NAMALWA (cell line): ENCODE measurements around the gene DCST1.

Source experiments
- DNase-seq: peaks from one replicate; pipeline ENCODE4 v3.0.0-alpha.2; 2015; ENCODE audit warnings: low spot score

Gene DCST1

GRCh38 chr1:155035936-155036335 lies 2.3 kb downstream of the DCST1 start:
- DNase-seq, result no peak

- no peak for DNase-seq
These were observed 3.4 kb downstream of the DCST1 start for GRCh38 chr1:155037043-155037442.

- DNase-seq, result no peak
These were observed 4.3 kb downstream of the DCST1 start for GRCh38 chr1:155037851-155038441.

DNA sequence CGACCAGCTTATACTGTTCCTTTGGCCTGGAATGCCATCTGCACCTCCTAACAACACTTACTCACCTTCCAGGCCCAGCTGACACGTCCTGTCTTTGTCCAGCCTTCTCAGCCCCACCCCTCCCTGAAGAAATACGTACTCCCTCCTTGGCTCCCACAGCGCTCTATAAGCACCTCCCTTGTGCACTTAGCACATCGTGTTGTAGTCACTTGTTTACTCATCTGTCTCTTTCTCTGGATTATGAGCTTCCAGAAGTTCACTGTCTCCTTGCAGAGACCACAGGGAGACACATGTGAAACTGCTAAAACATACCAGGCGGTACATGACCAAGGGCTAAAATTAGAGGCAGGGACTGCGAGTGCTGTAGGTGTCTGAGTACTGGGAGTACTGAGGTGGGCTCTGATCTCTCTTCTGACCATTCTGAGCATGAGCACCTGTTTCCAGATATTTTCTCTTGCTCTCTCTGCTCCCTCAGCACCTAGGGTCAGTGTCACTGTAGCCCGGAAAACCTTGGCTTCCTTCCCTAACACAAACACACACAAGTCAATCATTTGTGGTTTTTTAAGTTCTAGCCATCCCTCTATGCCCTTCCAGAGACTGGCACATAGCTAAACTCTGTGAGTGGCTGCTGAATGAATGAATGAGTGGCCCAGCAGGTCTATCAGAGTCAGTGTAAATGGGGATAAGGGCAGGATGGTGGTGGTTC lies 5.1 kb downstream of the DCST1 start:
- DNase-seq, result no peak

GRCh38 chr1:155039308-155039669 lies 5.7 kb downstream of the DCST1 start:
- DNase-seq, result no peak

DNA sequence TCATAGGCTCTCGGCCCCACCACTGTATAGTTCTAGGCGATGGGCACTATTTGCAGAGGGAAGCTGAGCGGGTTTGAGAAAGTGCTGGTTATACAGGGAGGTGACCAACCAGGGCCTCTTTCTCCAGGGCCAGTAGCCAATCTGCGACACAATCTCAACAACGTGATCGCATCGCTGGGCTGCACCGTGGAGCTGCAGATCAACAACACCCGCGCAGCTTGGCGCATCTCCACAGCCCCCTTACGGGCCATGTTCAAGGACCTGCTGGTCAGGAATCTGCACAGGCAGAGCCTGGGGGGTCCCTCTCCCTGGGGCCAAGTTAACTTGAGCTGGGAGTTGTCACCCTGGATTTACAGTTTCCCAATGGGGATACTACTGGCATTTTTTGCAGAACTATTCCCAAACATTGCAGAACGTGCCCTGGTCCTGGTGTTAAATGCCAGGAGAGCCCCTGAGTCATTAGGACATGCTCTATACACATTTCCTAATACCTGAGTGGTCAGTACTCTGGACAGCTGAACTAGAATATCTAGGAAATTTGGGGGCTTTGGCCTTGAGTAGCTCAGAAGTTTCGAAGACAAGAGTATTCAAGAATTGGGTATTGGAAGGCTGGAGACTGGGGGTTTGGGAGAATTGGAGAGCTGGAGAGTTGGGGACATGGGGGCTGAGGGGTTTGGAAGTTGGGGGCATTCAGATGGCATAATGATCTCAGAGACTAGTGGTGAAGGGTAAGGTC lies 6.9 kb downstream of the DCST1 start:
- no peak for DNase-seq

- no peak for DNase-seq
These were observed 9.2 kb downstream of the DCST1 start for GRCh38 chr1:155042789-155043188.

DNA sequence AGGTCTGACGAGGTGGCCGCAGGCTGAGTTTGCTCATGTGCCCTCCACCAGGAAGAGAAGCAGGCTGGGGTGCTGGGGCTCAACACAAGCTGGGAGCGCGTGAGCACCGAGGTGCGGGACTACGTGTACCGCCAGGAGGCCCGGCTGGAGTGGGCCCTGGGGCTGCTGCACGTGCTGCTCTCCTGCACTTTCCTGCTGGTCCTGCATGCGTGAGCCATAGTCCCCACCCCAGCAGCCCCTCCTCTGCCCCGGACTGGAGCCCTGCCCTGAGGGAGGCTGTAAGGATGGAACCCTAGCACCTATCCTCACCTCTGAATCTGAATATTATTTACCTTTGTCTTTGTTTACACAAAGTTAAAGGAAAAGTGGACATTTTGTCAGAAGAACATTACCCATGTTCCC lies 9.7 kb downstream of the DCST1 start:
- no peak for DNase-seq

GRCh38 chr1:155043793-155044192 lies 10.2 kb downstream of the DCST1 start:
- no peak for DNase-seq

DNA sequence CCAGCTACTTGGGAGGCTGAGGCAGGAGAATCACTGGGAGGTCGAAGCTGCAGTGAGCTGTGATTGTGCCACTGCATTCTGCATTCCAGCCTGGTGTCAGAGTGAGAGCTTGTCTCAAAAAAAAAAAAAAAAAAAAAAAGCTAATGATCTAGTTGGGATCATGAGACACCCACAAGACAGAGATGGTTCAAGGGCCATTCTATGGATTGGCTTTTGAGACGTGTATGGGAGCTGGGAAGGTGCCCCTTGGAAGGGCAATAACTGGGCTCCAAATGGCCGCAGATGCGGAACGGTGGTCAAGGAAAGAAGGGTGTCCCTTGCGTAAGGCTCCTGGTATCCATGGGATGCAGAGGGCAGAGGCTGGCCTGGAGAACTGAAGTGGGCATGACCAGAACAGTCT lies 10.7 kb downstream of the DCST1 start:
- no peak for DNase-seq

GRCh38 chr1:155044812-155045657 lies 11.4 kb downstream of the DCST1 start:
- DNase-seq, result peak; percentile 89

DNA sequence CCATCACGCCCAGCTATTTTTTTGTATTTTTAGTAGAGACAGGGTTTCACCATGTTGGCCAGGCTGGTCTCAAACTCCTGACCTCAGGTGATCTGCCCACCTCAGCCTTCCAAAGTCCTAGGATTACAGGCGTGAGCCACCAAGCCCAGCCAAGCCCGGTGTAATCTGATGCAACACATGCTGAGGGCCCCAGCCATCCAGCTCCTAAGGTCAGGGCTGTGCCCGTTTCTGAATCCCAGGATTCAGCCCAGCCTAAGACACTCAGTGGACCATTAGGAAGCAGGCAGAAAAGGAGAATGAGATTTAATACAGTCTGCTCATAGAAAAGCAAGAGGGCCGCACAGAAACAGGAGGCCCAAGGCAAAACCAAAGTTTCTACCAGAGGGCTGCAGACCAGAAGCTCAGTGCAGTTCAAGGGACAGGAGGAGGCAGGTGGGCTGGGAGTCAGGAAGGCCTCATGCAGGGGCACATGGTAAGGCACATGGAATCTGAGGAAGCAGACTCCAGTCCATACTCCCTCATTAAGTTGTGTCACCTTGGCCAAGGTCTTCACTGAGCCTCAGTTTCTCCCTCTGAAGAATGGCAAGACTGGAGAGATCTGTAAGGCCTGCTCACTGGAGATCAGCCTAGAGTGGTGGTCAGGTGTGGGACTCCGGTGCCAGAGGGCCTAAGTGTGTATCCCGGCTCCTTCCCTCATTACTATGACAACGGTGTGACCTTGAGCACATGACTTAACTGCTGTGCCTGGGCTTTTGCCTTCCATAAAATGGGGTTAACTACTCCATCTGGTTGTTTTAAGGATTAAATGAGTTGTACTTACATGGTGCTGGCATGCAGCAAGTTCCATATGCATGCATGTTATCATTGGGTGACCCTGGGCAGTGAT lies 15.1 kb downstream of the DCST1 start:
- DNase-seq, result no peak

DNA sequence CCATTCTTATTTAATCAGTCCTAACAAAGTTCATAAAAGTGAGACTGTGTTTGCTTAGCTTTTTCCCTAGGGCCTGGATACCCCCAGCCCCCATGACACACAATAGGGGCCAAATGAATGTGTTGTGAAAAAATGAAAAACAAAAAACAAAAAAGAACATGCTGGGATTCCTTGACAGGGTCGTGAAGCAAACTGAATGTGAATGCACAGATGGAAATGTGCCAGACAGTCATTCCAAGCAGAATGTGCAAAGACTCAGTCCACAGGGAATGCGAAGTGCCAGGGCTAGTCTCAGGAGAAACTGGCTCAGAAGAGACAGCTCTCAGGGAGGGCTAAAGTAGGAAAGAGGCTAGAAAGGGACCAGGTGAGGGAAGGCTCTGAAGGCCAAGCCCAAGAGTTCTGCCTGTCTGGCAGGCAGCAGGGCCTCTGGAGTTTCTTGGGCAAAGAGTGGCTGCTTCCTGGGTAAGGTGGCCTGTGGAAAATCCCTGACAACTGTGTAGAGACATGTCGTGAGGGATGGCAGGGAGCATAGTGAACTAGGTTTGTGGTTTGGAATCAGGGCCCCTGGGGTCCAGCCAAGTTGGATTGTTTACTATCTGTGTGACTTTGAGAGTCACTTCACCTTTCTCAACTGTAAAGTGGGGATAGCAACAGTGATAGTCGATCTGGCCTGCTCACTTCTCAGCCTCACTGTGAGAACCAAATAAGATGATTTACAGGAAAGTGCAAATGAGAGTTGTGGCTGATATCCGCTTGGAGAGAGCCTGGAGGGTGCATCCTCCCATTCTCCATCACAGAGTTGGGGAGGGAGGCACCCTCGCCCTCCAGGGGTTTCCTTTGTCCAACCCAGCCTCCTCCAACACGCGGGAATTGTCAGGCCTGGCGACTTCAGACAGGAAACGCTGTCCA lies 16.3 kb downstream of the DCST1 start:
- DNase-seq, result no peak

DNA sequence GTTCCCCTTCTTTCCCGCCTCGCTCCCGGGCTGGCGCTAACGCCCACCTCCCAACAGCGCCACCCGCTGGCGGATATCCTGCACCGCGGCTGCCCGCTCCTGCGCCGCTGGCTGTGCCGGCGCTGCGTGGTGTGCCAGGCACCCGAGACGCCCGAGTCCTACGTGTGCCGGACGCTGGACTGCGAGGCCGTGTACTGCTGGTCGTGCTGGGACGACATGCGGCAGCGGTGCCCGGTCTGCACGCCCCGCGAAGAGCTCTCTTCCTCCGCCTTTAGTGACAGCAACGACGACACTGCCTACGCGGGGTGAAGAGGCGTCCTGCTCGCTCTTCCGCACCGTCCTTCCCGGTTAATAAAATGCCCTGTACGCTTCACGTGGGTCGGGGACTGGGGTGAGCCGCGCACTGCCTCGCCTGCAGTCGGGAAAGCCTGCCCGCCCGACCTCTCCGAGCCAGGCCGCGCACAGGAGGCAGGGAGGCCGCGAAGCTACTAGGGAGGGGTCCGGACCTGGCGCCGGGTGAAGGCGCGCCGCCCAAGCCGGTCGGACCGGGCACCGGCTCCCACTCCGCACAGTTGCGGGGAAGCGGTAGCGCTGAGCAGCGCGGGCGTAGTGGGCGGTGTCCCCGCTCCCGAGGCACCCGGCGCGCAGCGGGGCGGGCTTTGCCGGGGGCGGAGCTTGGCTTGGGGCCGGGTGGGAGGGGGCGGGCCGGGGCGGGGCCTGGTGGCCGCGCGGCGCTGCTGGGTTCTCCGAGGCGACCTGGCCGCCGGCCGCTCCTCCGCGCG lies 17.1 kb downstream of the DCST1 start, which contains the start of gene ADAM15:
Gene ADAM15, plus strand, starts transcription at position 757 of the 782 bp plus-strand sequence. CDS start 71 bp downstream, outside the sequence.
- peak; percentile 87 for DNase-seq

DNA sequence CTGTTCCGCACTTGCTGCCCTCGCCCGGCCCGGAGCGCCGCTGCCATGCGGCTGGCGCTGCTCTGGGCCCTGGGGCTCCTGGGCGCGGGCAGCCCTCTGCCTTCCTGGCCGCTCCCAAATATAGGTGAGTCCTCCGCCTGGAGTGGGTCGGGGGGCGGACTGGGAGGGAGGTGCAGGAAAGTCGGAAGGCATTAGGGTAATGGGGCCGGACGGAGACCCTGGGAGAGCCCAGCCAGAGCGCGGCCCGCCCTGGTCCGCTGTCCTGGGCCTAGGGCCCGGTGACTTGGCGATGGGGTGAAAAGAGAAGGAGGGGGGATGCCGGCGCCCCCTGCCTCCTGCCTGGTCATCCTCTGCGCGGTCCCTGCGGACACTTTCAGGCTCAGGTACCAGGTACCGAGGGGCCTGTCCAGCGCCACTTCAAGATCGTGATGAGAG lies 17.7 kb downstream of the DCST1 start:
- DNase-seq, result no peak

DNA sequence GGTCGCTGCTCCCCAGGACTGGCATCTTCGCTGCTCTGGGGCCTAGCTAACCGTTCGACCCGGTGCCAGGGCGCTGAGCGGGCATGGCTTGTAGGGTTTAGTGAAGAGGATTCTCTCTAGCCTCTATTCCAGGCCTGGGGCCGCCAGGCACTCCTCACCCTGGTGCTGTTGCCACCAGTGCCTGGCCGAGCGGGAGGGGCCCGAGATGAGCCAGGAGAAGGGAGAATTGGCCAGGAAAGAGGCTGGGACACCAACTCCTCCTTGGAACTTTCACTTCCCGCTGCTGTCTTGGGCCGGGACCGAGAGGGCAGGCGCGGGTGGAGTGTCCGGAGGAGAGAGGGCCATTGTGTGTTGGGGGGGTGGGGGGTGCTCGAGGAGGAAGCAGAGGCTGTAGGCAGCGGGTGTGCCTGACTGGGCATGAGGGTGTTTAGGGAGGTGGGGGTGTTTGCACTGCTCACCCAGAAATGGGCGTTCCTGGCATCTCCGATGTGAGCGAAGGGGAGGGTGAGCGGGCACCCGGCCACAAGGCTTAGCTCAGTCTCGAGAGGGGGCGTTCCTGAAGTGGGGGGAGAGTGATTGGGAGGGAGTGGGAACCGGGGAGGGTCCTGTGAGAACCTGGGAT lies 18.3 kb downstream of the DCST1 start:
- peak; percentile 58 for DNase-seq

GRCh38 chr1:155052439-155053395 lies 19.1 kb downstream of the DCST1 start:
- DNase-seq, result peak; percentile 62
